GM19239 (cell line): ENCODE data around the gene ZNF346.

ENCODE experiments used
- DNase-seq: peaks from one replicate; pipeline ENCODE4 v3.0.0; 2011; ENCODE audit warnings: low spot score; ENCODE audit not compliant: insufficient read length
- FAIRE-seq: peaks from 2 replicates; lab custom pipeline; 2011; peaks lifted over from hg19 to GRCh38; lab: Jason Lieb, UNC

The ZNF346 gene

DNA sequence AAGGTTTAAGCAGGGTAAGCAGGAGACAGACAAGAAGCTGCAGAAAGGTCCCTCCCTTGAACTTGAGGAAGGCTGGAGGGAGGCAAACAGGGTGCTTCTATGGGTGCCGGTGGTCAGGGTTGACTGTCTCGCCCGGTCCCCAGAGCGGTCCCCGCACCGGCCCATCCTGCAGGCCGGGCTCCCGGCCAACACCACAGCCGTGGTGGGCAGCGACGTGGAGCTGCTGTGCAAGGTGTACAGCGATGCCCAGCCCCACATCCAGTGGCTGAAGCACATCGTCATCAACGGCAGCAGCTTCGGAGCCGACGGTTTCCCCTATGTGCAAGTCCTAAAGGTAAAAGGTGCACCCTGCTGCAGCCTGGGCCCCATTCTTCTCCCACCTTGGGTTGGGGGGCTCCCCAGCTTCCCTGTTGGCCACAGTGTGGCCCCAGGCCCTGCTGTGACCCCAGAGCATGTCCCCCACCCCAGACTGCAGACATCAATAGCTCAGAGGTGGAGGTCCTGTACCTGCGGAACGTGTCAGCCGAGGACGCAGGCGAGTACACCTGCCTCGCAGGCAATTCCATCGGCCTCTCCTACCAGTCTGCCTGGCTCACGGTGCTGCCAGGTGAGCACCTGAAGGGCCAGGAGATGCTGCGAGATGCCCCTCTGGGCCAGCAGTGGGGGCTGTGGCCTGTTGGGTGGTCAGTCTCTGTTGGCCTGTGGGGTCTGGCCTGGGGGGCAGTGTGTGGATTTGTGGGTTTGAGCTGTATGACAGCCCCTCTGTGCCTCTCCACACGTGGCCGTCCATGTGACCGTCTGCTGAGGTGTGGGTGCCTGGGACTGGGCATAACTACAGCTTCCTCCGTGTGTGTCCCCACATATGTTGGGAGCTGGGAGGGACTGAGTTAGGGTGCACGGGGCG is 69.9 kb downstream of the ZNF346 start:
- no peak for FAIRE-seq
- no peak for DNase-seq

DNA sequence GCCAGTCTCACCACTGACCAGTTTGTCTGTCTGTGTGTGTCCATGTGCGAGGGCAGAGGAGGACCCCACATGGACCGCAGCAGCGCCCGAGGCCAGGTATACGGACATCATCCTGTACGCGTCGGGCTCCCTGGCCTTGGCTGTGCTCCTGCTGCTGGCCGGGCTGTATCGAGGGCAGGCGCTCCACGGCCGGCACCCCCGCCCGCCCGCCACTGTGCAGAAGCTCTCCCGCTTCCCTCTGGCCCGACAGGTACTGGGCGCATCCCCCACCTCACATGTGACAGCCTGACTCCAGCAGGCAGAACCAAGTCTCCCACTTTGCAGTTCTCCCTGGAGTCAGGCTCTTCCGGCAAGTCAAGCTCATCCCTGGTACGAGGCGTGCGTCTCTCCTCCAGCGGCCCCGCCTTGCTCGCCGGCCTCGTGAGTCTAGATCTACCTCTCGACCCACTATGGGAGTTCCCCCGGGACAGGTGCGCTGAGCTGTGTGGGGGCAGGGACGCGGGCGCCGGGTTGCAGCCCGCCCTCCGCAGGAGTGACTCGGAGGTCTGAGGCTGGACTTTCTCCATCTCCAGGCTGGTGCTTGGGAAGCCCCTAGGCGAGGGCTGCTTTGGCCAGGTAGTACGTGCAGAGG is 70.7 kb downstream of the ZNF346 start:
- no peak for FAIRE-seq
- no peak for DNase-seq

DNA sequence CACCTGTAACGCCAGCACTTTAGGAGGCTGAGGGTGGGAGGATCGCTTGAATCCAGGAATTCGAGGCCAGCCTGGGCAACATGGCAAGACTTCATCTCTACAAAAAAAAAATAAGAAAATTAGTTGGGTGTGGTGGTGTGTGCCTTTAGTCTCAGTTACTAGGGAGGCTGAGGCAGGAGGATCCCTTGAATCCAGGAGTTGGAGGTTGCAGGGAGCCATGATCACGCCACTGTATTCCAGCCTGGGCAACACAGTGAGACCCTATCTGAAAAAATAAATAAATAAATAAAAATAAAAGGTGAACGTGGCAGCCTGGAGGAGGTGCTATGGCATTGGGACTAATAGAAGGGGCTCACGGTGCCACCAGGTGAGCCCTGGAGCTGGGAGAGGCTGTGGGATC is 71.3 kb downstream of the ZNF346 start:
- DNase-seq (no peak), FAIRE-seq (no peak)

DNA sequence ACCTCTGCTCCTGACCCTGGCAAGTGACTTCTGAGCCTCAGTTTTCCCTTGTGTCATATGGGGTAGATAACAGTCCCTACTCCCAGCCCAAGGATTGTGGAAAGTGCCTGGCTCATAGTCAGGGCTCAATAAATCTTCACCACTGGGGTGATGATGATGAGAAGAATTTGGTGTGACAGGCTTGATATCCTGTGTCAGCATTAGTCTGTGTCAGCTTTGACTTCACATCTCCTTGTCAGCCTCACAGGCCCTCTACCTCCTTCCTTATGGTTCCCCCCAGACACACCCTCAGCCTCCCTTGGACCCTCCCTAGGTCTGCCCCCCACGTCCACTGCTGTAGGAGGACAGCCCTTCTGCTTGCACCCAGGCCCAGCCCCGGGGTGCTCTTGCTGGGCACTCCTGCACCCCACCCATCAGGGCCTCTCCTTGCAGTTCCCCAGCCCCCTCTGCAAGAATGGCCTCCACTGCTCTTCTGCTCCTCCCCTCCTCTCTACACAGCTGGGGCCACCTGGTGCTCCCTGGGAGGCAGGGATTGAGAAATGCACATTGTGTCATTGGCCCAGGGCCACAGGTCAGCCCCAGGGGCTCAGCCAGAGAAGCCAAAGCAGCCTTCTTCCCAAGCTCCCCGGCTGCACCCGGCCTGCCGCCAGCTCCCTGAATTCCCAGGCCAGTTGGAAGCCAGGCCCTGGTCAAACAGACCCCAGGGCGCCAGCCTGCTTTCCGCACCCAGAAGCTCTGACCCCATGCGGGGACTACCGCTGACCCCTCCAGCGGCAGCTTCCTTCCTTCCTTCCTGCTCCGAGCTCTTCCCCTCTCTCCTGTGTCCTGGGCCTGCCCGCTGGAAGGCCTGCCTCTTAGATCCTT is 72.0 kb downstream of the ZNF346 start:
- FAIRE-seq (no peak), DNase-seq (no peak)

DNA sequence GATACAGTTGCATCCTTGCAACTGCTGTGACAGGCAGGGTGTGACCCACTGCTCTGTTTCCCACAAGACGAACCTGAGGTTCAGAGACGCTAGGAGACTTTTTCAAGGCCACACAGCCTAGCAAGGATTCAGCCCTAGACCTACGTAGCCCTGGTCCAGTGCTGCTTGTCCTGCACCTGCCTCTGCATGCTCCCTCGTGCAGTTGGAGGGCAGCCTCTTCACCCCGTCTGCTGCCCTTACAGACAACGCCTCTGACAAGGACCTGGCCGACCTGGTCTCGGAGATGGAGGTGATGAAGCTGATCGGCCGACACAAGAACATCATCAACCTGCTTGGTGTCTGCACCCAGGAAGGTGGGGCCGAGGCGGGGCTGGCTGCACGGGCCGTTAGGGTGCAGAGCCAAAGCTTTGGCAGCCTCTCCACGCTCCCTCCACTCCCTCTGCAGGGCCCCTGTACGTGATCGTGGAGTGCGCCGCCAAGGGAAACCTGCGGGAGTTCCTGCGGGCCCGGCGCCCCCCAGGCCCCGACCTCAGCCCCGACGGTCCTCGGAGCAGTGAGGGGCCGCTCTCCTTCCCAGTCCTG is 72.7 kb downstream of the ZNF346 start:
- FAIRE-seq (no peak), DNase-seq (no peak)

DNA sequence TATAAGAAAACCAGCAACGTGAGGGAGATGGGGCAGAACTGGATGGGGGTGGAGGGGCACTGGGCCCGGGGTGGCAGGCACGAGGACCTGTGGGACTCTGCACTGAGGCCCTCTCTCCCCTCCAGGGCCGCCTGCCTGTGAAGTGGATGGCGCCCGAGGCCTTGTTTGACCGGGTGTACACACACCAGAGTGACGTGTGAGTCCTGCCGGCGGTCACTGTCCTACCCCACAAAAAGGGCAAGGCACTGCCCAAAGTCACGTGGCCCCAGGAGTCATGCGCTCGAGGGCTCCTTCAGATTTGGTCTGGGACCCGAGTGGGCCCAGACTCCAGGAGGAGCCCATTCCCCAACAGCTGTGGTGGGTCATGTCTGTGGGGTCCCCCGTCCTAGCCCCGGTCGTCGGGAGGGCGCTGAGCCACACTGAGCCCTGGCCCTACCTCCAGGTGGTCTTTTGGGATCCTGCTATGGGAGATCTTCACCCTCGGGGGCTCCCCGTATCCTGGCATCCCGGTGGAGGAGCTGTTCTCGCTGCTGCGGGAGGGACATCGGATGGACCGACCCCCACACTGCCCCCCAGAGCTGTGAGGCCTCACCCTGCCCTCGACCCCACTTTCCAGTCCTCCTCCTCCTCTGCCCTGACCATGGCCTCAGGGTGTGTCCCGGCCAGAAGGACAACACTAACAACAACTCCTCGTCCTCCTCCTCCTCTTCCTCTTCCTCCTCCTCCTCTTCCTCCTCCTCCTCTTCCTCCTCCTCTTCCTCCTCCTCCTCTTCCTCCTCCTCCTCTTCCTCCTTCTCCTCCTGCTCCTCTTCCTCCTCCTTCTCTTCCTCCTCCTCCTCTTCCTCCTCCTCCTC is 73.9 kb downstream of the ZNF346 start:
- DNase-seq (no peak), FAIRE-seq (no peak)

DNA sequence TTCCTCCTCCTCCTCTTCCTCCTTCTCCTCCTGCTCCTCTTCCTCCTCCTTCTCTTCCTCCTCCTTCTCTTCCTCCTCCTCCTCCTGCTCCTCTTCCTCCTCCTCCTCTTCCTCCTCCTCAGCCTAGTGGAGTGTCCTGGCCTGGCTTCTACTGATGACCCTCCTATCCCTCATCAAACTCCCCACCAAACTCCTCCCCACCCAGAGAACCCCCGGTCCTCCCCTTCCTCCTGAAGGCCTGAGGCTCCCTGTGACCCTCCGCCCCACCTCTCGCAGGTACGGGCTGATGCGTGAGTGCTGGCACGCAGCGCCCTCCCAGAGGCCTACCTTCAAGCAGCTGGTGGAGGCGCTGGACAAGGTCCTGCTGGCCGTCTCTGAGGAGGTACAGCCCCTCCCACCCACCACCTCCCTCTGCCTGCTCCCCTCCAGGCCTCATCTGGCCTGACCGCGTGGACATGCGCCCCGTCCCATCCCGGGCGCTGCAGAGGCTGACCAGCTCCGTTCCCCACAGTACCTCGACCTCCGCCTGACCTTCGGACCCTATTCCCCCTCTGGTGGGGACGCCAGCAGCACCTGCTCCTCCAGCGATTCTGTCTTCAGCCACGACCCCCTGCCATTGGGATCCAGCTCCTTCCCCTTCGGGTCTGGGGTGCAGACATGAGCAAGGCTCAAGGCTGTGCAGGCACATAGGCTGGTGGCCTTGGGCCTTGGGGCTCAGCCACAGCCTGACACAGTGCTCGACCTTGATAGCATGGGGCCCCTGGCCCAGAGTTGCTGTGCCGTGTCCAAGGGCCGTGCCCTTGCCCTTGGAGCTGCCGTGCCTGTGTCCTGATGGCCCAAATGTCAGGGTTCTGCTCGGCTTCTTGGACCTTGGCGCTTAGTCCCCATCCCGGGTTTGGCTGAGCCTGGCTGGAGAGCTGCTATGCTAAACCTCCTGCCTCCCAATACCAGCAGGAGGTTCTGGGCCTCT is 74.8 kb downstream of the ZNF346 start:
- DNase-seq (no peak), FAIRE-seq (no peak)

DNA sequence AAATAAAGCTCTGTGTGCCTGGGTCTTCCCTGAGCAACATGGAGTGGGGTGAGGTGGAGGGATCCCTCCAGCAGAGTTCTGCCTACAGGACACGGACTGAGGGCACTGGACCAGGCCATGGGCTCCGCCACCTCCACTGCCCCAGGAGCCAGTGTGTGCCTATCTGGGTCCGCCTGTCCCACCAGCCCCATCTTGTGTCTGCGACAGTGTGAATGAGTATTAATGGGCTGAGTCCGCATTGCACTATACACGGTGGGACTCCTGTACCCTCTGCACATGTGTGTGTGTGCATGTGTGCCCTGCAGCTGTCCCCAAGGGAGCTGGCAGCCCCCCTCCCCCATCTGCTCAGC is 75.6 kb downstream of the ZNF346 start:
- DNase-seq, result no peak
- no peak for FAIRE-seq

DNA sequence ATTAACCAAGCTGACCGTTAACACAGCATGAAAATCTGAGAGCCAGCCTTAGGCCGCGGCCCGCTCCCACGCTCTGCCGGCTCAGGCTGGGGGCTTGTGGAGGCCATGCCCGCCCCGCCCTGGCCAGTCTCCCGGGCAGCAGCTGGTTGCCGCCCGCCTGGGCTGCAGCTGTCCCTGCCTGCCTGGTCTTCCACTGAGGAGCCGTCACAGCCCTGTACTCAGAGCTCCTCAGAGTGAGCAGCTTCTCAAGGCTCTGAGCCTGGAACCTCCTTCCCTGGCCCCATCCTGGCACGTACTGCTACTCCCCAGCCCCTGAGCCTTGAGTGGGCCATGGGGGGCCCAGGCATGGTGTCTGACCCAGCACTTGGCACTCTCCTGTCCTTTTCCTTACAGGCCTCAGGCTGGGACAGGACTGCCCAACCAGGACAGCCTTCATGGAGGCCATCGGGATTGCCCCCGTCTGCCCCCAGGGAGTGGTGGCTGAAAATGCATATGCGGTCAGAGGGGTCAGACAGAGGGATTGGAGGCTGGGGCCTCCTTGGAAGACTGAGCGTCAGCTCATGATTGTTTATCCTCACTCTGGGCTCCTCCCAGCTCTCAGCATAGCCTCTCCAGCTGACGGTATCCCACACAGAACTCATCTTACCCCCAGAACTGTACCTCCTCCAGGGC is 76.1 kb downstream of the ZNF346 start:
- FAIRE-seq (no peak), DNase-seq (no peak)

DNA sequence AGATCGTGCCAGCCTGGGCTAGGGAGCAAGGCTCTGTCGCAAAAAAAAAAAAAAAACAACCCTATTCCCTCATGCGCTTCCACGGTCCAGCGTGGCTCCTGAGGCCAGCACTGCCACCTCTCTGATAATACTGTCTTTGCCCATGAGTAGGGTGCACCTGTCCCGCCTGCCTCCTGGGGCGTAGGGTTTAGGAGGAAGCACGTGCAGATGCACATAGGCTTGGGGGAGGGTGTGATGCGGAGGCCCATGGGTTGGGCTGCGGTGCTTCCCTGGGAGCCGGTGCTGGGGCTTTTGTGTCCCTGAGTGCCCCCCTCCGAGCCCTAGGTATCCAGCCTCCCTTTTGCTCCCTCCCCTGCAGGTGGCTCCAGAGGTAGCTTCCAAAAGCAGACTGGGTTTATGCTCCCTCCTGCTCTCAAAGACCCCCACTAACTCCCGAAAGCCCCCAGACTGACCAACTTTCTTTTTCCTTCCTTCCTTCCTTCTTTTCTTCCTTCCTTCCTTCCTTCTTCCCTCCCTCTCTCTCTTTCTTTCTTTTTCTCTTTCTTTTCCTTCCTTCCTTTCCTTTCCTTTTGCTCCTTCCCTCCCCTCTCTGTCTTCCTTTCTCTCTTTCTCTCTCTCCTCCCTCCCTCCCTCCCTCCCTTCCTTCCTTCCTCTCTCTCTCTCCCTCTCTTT is 77.1 kb downstream of the ZNF346 start:
- no peak for DNase-seq

DNA sequence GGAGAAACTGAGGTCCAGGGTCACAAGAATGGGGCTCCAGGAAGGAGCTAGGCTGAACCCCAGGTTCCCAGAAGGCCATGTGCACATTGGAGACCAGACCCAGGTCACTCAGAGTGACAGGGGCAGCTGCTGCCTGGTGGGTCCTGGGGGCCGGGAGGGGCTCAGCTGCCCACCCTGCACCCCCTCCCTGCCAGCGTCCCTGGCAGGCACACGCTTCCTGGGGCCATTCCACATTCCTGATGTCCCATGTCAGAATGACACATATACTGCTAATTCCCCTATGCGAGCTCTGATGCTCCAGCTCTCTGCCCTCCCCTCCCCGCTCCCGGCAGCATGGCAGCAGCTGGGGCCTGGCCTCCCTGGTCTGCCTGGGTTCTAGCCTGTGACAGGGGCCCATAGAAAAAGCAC is 78.2 kb downstream of the ZNF346 start:
- no peak for DNase-seq
- FAIRE-seq, result no peak

More for the DNA sequence above, 77.1 kb downstream of the ZNF346 start:
- FAIRE-seq, result no peak

DNA sequence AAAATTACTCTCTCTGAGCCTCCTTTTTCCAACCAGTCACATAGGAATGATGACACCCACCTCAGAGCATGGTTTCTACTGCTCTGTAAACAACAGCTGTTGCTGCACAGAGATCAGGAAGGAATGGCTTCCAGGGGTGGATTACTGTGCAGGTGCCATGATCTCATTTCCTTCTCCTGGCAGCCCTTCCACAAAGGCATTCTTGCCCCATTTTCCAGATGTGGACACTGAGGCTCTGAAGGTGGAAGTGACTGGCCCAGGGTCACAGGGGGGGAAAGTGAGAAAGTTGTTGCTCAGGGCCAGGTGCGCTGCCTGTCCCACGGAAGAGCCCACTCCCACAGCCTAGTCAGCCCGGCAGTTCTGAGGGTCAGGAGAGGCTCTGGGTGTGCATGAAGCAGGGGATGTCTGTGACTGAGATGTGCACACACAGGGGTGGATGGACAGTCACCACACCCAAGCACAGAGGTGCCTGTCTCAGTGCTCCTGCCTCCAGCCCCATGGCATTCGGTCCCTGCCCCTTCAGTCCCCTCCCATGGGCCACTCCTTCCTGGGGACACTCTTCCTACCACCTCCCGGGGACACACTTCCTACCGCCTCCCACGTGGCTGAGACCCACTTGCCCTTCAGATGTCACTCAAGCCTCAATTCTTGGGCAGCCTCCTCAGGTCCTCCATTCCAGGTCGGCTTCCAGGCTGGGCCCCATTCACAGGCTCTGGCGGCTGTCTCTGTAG is 81.2 kb downstream of the ZNF346 start:
- FAIRE-seq (no peak), DNase-seq (no peak)

DNA sequence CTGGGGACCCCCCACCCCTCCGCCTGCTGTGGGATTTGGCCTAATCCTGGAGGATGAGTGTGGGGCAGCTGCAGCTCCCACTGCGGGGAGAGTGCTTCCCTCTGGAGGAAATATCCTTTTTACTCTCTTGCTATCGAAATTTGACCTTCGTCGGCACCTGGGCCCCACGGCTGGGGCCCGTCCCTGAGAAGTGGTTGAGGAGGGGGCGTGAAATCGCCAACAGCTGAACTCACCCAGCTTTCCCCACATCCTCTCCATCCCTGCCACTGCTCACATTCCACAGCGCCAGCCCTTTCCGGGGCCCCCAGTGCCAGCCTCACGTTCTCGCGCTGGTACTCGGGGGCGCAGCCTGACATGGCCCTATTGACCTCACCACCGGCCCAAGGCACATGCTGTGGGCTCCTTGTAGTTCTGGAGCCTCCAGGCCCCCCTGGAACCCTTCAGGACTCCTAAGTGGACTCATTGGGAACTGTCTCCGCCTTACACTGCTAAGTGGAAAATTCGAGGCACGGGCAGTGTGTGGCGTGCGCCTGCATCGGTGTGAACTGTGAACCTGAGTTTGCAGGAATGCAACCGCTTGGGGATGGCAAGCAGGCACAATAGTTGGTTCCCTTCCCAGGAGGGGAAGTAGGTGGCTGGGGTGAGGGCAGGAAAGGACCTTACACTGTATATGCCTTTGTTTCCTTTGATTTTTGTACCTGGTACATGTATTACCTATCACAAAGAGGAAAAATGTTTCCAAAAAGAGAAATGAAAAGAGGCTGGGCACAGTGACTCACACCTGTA is 83.4 kb downstream of the ZNF346 start:
- no peak for DNase-seq
- FAIRE-seq, result no peak

DNA sequence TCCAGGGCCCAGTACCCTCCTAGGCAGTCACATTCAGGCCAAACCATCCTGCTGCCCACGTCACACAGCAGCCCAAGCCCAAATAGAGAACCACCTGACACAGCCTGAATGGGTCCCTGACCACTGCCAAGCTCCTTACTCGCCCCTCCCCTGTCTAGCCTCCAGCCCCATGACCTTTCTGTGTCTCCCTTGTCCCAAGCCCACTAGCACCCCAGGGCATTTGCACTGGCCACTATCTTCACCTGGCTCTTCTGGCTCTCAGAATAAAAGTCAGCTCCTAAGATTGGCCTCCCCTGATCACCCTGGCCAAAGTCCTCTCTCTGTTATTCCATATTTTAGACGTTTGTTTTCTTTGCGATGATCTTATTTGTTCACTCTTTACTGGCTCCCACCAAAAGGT is 84.7 kb downstream of the ZNF346 start:
- FAIRE-seq, result no peak
- no peak for DNase-seq

DNA sequence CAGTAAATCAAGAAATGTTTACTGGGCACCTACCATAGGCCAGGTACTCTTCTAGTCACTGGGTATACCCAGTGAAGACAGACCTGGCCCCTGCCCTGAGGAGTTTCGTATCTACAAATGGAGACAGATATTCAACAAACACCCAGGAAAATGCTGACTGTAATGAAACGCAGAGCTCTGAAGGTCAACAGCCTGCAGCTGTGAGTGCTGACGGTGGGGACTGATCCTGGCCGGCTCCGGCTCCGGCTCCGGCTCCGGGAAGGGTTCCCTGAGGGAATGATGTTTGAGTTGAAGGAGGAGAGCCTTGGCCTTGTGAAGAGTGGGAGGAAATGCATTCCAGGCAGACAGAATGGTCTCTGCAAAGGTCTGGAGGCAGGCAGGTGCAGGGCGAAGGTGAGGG is 87.3 kb downstream of the ZNF346 start:
- FAIRE-seq (no peak), DNase-seq (no peak)
